Skin of body (tissue), 2 donors: ENCODE data around the gene LRRC55. TPM values are rescaled to one million over a fixed set of nuclear protein-coding genes. Genes with fewer than 3 reads are reported as not detected.
"Not testable (repeated sequence)": the region's sequence is repeated elsewhere in the genome, so short reads cannot be mapped to it uniquely, and the experiment has no call there.

Experiments
- DNase-seq: peaks from one replicate; lab custom pipeline; 2025; lab: John Stamatoyannopoulos, UW
- total RNA-seq: library from RNA; depleted of rRNA; stranded (reverse); fragments of >200 nt; gene quantifications from one replicate; pipeline ENCODE4 v1.2.3, GENCODE V29; 2014

The LRRC55 gene
- total RNA-seq, 1 donor from 2014 or later = 0.89 TPM

GRCh38 chr11:57161351-57161750, 20.4 kb upstream of the LRRC55 start:
- DNase-seq = no peak

DNA sequence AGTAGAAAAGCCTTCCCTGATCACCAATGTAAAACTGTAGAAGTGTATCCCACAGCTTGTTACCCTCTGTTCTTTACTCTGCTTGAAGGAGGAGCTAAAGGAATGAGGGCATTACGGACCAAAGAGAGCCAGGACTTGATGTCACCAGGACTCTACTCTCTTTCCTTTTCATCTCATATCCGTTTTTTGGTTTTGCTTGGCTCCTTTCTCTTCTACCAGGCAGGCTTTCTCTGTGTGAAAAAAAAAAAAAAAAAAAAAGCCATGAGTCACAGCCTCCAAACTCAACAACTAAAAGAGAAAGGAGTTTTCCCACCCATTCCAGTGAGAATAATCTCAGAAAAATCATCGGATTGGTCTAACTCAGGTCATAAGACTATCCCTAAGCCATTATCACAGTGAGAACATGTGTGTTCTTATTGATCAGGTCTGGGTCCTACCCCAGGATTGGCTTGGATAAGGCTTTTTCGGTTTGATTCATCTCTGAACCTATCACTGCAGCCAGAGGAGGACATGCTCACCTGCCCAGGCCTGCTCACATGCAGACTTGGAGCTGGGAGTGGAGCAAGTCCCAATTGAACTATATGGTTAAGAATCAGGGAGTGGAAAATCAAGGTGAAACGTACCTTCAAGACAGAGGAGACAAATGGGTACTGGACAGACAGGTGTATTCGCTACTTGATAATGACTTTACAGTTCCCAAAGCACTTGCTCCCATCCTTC, 19.4 kb upstream of the LRRC55 start:
- no peak for DNase-seq

- no peak for DNase-seq
These were observed 18.4 kb upstream of the LRRC55 start for GRCh38 chr11:57163160-57163868.

DNA sequence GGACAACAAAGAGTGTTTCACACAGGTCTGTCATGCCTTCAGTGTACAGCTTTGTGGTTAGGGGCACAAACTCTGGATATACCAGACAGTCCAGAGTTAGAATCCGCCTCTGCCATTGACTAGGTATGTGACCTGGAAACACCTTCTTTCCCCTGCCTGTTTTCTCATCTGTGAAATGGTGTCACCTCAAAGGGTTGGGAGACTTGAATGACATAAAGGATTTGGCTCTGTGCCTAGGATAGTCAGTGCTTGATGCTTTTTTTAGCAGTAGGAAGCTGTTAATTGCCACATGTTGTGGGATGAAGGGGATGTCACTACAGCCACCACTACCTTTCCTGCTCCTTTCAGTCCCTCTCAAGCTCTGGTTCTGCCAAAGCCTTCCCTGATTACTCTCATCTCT, 17.4 kb upstream of the LRRC55 start:
- no peak for DNase-seq

- no peak for DNase-seq
These were observed 14.5 kb upstream of the LRRC55 start for GRCh38 chr11:57167125-57167846.

- not testable (repeated sequence) for DNase-seq
These were observed 11.9 kb upstream of the LRRC55 start for GRCh38 chr11:57169732-57170313.

GRCh38 chr11:57172031-57172430, 9.7 kb upstream of the LRRC55 start:
- no peak for DNase-seq

DNA sequence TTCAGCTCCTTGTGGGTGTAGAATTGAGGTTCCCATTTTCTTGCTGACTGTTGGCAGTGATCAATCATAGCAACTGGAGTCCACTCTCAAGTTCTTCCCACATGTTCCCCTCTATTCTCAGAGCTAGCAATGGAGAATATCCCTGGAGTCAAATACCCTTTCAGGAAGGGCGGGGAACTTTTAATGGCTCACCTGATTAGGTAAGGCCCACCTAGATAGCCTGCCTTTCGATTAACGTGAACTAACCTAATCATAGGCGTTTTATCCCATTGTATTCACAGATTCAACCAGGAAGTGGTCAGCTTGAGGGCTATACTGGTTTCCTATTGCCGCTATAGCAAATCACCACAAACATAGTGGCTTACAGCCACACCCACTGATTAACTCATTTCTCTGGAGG, 7.1 kb upstream of the LRRC55 start:
- no peak for DNase-seq

DNA sequence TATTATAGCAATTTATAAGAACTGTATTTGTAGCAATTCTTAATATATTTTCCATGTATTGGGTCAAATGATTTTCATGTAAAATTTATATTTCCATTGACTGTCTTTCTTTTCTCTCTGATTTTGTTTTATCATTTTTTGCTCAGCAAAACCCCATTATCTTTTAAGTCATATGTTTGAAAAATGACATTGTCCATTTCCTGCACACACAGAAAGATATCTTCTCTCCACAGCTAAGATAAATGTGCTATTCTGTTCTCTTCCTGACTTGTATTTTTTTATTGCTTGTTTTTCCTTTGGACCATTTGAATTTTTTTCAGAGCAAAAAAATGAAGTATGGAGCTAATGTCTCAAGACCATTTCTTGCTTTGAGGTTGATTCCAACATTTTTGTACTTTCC, 6.3 kb upstream of the LRRC55 start:
- DNase-seq = no peak

GRCh38 chr11:57178334-57178733, 3.4 kb upstream of the LRRC55 start:
- no peak for DNase-seq

DNA sequence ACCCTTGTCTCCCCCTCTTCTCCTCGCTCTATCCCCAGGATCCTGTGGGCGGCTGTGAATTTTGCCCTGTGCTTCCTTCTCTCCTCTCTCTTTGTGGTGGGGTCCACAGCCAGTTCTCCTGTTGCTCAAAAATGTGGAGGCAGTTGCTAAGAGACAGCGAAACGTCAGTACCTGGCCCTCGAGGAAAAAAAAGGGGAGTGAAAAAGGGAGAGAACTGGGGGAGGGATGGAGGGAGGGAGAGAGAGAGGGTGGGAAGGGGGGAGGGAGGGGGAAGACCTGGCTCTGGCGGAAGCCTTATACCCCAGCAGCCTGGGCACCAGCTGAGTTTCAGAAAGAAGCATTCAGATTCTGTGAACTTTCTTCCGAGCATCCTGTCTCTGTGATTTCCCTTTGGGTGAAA, 2.1 kb upstream of the LRRC55 start:
- DNase-seq = no peak

GRCh38 chr11:57180081-57180561, 1.6 kb upstream of the LRRC55 start:
- DNase-seq = no peak

DNA sequence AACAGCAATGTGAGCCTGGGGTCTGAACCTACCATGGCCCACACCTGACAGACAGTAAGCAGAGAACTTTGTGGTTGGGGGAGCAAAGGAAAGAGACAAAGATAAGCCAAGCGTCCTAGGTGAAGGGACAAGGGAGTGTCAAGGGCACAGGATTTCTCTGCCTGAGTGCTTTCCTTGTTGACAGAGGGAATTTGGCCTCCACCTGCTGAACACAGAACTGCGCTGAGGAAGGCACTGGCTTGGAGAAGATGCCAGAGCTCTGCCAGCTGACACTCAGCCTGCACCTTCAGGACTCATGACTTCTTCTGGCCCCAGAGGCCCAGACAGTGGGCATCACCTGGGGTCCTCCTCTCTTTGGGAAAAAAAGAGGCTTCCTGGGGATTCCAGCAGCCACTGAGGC, 789 bp upstream of the LRRC55 start:
- DNase-seq = no peak

GRCh38 chr11:57182896-57183295, 1.1 kb downstream of the LRRC55 start:
- no peak for DNase-seq

GRCh38 chr11:57190548-57190947, 8.8 kb downstream of the LRRC55 start:
- DNase-seq = no peak

- DNase-seq = no peak
These were observed 9.8 kb downstream of the LRRC55 start for GRCh38 chr11:57191311-57192219.

DNA sequence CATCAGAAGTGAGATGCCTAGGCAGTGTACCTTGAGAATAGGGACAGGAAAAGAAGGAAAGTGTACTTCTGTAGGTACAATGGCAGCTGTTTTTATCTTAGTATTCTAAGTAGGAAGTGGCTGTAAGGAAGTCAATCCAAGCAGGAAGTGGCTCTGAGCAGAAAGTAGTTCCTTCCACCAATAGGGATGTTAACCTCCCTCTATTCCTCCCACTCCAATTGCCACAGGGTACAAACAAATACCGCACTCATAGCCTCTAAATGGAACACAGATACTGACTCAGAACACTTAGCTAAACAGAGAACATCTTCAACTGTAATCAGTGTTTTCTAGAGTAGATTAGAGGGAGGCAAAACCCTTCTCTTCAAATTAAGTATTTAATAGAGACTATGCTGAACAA, 10.6 kb downstream of the LRRC55 start:
- DNase-seq = no peak

GRCh38 chr11:57196596-57196995, 14.8 kb downstream of the LRRC55 start:
- no peak for DNase-seq

- DNase-seq = no peak
These were observed 16.0 kb downstream of the LRRC55 start for GRCh38 chr11:57197762-57198161.

DNA sequence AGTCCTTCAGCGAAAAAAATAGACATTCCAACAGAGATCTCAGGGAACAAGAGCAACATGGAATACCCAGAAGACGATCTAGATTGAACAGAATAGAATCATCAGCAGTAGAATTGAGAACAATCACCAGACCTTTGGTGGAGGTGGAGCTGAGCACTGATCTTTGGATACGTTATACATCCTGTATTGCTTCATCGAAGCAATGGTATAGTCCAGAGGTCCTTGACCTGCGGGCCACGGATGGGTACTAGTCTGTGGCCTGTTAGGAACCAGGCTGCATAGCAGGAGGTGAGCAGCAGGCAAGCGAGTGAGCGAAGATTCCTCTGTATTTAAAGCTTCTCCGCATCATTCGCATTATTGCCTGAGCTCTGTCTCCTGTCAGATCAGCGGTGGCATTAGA, 17.6 kb downstream of the LRRC55 start:
- no peak for DNase-seq

GRCh38 chr11:57200917-57201316, 19.2 kb downstream of the LRRC55 start:
- DNase-seq = no peak
